ENCODE results near the gene TENT4B.
A peak's percentile ranks its signal among the peaks of the same experiment; 100 is the strongest.

TENT4B gene

DNA sequence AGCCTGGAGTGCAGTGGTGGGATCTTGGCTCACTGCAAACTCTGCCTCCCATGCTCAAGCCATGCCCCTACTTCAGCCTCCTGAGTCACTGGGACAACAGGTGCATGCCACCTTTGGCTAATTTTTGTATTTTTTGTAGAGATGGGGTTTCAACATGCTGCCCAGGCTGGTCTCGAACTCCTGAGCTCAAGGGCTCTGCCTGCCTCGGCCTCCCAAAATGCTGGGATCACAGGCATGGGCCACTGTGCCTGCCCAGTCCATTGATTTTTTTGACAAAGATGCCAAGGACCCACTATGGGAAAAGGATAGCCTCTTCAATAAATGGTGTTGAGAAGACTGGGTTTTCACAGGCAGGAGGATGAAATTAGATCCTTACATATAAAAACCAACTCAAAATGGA is 102.4 kb downstream of the TENT4B start:
- DNase-seq (ENCODE audit: low read depth): no peak
- H3K4me3 ChIP-seq (ENCODE audit: low read depth, low read length): no peak overlapping the region
- TF ChIP-seq, protein P1, sequence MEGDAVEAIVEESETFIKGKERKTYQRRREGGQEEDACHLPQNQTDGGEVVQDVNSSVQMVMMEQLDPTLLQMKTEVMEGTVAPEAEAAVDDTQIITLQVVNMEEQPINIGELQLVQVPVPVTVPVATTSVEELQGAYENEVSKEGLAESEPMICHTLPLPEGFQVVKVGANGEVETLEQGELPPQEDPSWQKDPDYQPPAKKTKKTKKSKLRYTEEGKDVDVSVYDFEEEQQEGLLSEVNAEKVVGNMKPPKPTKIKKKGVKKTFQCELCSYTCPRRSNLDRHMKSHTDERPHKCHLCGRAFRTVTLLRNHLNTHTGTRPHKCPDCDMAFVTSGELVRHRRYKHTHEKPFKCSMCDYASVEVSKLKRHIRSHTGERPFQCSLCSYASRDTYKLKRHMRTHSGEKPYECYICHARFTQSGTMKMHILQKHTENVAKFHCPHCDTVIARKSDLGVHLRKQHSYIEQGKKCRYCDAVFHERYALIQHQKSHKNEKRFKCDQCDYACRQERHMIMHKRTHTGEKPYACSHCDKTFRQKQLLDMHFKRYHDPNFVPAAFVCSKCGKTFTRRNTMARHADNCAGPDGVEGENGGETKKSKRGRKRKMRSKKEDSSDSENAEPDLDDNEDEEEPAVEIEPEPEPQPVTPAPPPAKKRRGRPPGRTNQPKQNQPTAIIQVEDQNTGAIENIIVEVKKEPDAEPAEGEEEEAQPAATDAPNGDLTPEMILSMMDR (conservative IDR thresholded peaks at IDR 0.05; ENCODE audit: low read depth, low read length): no peak

DNA sequence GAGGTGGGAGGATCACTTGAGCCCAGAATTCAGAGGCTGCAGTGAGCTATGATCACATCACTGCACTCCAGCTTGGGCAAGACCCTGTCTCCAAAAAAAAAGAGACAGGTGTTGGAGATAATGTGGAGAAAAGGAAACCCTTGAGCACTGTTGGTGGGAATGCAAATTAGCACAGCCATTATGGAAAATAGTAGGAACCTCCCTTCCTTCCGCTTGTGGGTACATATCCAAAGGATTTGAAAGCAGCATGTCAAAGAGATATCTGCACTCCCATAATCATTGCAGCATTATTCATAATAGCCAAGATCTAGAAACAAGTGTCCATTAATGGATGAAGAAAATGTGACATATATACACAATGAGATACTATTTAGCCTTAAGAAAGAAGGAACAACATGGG is 103.5 kb downstream of the TENT4B start:
- DNase-seq (ENCODE audit: low read depth): no peak
- TF ChIP-seq, protein P1 (conservative IDR thresholded peaks at IDR 0.05; ENCODE audit: low read depth, low read length): no peak

DNA sequence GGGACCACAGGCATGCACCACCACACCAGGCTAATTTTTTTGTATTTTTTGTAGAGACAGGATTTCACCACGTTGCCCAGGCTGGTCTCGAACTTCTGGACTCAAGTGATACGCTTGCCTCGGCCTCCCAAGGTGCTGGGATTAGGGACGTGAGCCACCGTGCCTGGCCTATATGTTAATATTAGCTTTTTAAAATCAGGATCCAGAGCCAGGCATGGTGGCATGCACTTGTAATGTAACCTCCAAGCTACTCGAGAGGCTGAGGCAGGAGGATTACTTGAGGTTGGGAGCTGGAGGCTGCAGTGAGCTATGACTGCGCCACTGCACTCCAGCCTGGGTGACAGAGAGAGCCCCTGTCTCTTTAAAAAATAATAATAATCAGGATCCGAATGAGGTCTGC is 104.8 kb downstream of the TENT4B start:
- no peak for DNase-seq (ENCODE audit: low read depth)
- TF ChIP-seq, protein P1 (conservative IDR thresholded peaks at IDR 0.05; ENCODE audit: low read depth, low read length): no peak
- no peak overlapping the region for H3K4me3 ChIP-seq (ENCODE audit: low read depth, low read length)

More for the DNA sequence above, 103.5 kb downstream of the TENT4B start:
- H3K4me3 ChIP-seq (ENCODE audit: low read depth, low read length): no peak overlapping the region

DNA sequence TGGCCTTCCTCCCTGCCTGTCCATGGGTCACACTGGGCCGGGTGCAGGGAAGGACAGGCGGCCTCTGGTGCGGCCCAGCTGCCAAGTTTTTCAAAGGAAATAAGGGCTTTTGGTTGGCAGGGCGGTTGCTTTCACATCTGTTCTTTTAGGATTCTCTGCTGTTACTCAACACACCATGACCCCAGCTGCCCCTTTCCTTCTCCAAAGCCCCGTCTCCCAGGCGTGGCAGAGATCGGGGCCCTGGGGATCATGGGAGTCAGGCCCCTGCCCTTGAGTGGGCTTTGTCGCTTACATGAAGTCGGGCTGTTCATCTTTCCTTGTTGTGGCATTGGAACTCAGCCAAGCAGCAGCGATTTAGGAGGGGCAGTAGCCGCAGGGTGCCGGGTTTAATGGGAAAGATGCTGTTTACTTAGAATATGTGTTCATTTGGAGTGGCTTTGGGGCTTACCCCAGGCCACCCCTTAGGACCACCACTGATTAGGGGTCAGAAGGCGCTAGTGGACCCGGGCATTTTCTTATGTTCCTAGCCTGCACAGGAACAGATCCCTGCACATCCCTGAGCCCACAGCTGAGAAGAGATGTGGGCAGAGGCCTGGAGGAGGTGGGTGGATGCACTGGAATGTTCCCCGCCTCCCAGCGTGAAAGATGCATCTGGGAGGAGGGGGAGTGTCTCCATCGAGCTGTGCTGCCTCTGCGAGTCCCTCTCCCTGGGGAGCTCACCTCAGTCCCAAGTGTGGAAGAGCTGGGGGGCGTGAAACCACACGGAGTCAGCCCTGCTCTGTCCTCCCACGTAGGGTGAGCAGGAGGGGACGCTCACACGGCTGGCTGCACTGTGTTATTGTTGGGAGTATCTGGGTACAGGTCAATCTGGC is 106.5 kb downstream of the TENT4B start:
- TF ChIP-seq, protein P1 (conservative IDR thresholded peaks at IDR 0.05; ENCODE audit: low read depth, low read length): no peak
- H3K4me3 ChIP-seq (ENCODE audit: low read depth, low read length): no peak overlapping the region
- peak; percentile 34 for DNase-seq (ENCODE audit: low read depth)

DNA sequence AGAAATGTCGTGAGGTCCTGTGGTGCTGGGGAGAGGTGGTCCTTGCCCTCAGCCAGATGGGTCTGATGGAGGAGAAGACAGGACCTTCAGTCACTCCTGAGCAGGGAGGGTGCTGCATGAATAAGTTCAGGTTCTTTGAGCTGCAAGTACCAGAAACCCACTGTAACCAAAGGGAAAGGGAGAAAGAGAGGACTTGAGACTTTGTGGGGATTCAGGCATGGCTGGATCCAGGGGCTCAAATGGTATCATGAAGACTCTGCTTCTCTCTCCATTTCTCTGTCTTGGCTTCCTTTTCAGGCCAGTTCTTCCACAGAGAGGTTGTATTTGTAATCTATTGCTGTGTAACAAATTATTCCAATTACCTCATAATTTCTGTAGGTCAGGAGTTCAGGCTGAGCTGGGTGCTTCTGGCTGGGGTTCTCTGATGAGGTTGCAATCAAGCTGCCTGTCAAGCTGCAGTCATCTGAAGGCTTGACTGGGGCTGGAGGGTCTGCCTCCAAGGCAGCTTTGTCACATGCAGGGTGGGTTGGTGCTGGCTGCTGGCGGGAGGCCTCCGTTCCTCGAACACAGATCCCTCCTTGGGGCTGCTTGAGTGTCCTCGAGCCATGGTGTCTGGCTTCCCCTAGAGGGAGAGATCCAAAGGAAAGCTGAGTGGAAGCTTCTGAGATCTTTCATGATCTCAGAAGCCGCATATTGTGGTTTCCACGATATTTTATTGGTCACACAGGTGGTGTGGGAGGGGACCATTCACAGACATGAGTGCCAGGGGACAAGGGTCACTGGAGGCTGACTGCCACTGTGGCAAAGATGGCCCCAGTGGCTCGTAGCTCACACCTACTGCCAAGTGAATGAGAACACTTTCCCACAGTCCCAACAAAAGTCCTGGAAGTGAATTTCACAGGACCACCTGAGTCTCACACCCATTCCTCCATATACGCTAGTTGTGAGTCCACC is 107.4 kb downstream of the TENT4B start:
- no peak overlapping the region for H3K4me3 ChIP-seq (ENCODE audit: low read depth, low read length)
- TF ChIP-seq, protein P1 (conservative IDR thresholded peaks at IDR 0.05; ENCODE audit: low read depth, low read length): no peak
- DNase-seq (ENCODE audit: low read depth): no peak

DNA sequence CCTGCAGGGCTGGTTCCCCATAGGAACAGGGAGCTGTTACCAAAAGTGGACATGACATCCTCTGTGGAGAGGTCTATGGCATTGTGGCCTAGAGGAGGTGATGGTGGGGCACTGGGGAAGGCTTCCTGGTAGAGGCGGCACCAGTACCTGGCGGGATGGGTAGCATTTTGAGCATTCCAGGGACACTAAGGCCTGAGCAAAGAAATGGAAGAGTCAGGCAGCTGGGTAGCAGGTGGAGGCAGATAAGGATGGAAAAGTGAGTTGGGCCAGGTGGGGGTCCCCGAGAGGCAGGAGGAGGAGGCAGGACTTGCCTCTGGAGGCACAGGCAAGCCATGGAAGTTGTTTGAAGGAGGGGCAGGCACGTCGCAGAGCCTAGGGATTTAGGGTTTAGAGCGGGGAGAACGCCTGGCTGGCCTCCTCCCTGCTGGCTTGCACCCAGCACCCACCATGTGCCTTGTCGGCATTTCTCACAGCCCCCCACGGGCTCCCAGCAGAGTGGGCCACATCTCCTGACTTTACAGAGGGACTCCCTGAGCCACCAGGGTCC is 108.1 kb downstream of the TENT4B start:
- TF ChIP-seq, protein P1 (conservative IDR thresholded peaks at IDR 0.05; ENCODE audit: low read depth, low read length): no peak
- H3K4me3 ChIP-seq (ENCODE audit: low read depth, low read length): no peak overlapping the region
- DNase-seq (ENCODE audit: low read depth): no peak

Measured in choroid plexus epithelial cell (primary cell).